ENCODE data around the gene TRABD2B.

GRCh38 chr1:47778280-47778679 is 218.9 kb downstream of the TRABD2B start:
- TF ChIP-seq, protein P1, sequence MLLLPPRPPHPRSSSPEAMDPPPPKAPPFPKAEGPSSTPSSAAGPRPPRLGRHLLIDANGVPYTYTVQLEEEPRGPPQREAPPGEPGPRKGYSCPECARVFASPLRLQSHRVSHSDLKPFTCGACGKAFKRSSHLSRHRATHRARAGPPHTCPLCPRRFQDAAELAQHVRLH (tag by site-specific recombination; IDR thresholded peaks at IDR 0.05): no peak
- TF ChIP-seq ZNF843 (tag by site-specific recombination; IDR thresholded peaks at IDR 0.05) (no peak), ZFP69B (tag by site-specific recombination; IDR thresholded peaks at IDR 0.05) (no peak), CTCF (tag by site-specific recombination; IDR thresholded peaks at IDR 0.05) (no peak), MZF1 (tag by site-specific recombination; IDR thresholded peaks at IDR 0.05; ENCODE audit: borderline replicate concordance) (no peak), HOXA7 (CRISPR knock-in tag; IDR thresholded peaks at IDR 0.05; ENCODE audit: borderline replicate concordance) (no peak)
- TF ChIP-seq, protein P2, sequence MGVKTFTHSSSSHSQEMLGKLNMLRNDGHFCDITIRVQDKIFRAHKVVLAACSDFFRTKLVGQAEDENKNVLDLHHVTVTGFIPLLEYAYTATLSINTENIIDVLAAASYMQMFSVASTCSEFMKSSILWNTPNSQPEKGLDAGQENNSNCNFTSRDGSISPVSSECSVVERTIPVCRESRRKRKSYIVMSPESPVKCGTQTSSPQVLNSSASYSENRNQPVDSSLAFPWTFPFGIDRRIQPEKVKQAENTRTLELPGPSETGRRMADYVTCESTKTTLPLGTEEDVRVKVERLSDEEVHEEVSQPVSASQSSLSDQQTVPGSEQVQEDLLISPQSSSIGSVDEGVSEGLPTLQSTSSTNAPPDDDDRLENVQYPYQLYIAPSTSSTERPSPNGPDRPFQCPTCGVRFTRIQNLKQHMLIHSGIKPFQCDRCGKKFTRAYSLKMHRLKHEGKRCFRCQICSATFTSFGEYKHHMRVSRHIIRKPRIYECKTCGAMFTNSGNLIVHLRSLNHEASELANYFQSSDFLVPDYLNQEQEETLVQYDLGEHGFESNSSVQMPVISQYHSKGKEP (tag by site-specific recombination; IDR thresholded peaks at IDR 0.05): no peak
